ENCODE measurements around the gene CYP26B1. TPM values are rescaled to one million over a fixed set of nuclear protein-coding genes. Genes with fewer than 3 reads are reported as not detected.

The CYP26B1 gene
- total RNA-seq, 1 experiment from 2014 or later: 1.9 TPM

GRCh38 chr2:72141032-72141645 is 6.5 kb downstream of the CYP26B1 start:
- no peak for DNase-seq (ENCODE audit: low read depth)

DNA sequence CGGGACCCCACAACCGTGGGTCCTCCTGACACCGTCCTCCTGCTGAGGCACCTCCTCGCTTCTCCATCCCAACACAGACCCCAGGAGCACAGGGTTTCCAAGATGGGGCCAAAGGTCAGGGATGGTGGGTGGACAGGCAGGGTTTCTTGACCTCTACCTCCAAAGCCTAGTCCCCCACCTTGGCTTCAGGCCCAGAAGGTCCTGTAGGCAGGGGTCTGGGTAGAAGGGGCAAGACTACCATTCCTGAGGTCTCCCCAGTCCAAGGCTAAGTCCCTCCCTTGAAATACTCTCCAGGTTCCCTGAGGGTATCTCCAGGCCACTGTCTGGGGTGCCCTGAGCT is 7.1 kb downstream of the CYP26B1 start:
- DNase-seq (ENCODE audit: low read depth): no peak

GRCh38 chr2:72139874-72140620 is 7.6 kb downstream of the CYP26B1 start:
- no peak for DNase-seq (ENCODE audit: low read depth)

- DNase-seq (ENCODE audit: low read depth): no peak
Measured at GRCh38 chr2:72139471-72139873, 8.2 kb downstream of the CYP26B1 start.

GRCh38 chr2:72138921-72139381 is 8.7 kb downstream of the CYP26B1 start:
- DNase-seq (ENCODE audit: low read depth): no peak

DNA sequence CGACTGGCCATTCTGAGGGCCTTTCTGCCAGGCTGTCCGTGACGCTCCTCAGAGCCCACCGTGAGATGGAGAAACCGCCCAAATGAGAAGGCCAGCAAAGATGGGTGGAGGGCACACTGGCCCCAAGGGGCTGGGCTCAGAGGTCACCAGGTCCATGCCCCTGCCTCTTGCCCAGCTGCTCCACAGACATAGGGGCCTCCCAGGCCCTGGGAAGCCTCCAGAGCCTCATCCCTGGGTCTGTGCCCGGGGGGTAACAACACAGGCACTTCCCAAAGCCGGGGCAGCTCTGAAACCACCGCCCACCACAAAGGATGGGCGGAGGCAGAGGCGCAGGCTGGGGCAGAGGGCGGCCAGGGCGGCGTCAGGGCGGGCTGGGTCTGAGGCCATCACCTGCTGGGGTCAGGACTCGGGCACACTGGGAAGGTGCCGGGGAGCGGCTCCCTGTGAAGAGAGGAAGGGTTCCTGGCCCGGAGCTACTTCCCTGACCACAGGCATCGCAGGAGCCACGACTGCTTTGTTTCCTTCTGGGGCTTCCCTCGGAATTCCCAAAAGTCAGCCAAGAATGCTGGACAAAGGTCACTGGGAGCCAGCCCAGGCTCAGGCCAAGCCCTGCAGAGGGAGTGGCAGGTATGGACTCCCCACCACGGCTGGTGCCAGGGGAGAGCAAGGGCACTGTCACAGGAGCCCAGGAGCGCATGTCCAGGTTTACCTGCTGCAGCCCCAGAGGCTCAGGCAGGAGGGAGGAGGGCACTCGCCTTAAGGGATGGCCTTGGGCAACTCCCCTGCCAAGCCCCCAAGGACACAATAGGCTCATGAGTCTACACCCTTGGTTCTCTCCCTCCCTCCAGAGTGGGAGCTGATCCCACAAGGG is 9.4 kb downstream of the CYP26B1 start:
- DNase-seq (ENCODE audit: low read depth): no peak

- DNase-seq (ENCODE audit: low read depth): peak; percentile 60
Measured at GRCh38 chr2:72137498-72138010, 10.1 kb downstream of the CYP26B1 start.

DNA sequence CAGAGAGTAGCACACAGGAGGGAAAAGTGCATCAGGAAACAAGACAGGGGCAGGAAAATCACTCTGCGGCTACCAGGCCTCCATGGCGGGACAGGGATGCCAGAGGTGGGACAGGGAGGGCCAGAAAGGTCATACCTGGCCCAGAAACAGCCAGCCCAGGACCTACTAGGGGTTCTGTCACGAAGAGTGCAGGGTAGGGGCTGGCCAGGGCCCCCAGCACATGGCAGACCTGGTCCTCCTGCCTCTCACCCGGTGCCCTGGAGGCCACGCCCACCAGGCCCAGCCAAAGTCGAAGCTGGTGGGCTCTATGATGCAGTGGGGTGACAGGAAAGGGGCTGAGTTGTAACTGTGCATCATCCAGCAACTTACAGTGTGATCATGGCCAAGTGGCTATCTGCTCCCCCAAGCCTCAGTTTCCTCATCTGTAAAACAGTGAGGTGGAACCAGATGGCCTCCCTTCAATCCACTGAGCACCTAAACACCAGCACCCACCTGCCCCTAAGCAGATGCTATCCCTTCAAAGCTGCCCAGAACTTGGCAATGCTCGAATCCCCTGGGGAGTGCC is 10.6 kb downstream of the CYP26B1 start:
- DNase-seq (ENCODE audit: low read depth): no peak

GRCh38 chr2:72136331-72136730 is 11.3 kb downstream of the CYP26B1 start:
- no peak for DNase-seq (ENCODE audit: low read depth)

DNA sequence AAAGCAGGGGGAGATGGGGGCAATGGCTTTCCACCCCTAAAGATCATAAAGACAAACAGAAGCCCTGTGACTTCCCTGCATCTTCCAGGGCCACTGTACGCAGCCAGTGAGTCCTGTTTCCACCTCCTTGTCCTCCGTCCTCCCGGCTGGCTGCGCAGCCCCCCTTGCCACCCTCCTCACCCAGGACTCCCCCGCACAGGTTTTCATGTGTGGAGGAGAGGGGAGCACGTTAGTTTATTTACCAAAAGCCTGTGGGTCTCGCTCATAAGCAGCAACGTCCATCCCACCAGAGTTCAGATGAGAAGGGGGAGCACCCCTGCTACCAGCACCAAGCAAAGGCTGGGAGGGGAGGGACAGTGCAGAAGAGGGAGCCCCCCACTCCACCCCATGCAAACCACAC is 11.7 kb downstream of the CYP26B1 start:
- DNase-seq (ENCODE audit: low read depth): no peak

DNA sequence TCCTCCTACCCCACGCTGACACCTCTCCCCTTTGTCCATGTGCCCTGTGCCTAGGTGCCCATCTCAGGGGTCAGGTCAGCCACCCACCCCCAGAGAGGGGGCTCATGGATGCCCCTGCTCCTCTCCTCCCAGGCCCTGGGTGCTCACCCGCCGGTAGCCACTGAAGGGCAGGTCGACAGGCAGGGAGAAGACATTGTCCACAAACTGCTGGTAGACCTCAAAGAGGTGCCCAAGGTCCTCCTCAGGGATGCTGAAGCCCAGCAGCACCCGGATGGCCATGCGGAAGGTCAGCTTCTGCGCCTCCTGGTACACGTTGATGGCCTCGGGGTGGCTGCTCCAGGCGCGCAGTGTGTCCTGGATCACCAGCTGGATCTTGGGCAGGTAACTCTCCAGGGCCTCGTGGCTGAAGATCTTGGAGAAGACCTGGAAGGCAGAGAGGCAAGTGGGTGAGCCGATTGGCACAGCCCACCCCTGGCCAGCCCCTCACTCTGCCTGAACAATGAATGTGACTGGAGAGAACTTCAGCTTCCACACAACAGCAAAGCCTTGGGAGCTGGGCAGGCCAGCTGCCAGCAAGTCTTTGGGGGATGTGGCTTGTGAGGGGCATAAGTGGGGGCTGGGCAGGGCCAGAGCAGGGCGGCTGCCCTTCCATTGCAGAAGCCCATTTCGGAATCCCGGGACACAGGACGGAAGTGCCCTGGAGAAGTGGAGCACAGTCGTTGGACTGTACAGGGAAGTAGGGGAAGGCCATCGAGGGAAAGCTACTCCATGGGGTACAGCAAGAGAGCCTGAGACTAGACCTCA is 12.5 kb downstream of the CYP26B1 start:
- DNase-seq (ENCODE audit: low read depth): no peak

GRCh38 chr2:72134408-72134996 is 13.2 kb downstream of the CYP26B1 start:
- DNase-seq (ENCODE audit: low read depth): no peak

DNA sequence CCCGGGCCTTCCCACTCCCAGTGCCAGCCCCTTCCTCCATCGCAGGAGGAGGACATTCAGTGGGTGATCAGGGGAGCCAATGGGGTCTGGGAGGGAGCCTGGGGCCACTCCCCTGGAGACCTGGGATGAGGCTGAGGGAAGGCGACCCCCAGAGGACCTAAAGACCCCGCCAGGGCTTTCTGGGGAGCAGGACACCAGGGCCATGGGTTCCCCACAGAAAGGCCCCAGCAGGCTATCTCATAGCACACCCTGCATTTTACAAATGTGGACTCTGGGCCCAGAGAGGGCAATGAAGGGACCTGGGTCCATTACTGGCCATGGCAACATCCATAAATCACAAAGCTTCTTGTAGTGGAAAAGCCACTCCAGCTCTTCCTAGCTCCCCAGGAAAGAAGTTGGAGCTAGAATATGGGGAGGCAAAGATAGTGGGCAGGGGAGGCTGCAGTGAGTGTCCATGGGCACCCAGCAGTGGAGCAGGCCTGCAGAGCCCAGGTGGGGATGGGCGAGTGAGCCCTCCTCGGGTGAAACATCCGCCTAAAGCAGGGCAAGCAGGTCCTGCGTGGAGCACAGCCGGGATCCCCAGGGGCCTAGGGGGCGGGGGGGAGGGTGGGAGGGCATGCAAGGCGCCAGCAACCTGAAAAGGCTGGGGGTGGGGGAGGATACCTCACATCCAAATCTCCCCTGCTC is 13.8 kb downstream of the CYP26B1 start:
- DNase-seq (ENCODE audit: low read depth): no peak

- DNase-seq (ENCODE audit: low read depth): no peak
Measured at GRCh38 chr2:72132981-72133720, 14.5 kb downstream of the CYP26B1 start.

- no peak for DNase-seq (ENCODE audit: low read depth)
Measured at GRCh38 chr2:72131916-72132841, 15.5 kb downstream of the CYP26B1 start.

- DNase-seq (ENCODE audit: low read depth): no peak
Measured at GRCh38 chr2:72131371-72131891, 16.2 kb downstream of the CYP26B1 start.

DNA sequence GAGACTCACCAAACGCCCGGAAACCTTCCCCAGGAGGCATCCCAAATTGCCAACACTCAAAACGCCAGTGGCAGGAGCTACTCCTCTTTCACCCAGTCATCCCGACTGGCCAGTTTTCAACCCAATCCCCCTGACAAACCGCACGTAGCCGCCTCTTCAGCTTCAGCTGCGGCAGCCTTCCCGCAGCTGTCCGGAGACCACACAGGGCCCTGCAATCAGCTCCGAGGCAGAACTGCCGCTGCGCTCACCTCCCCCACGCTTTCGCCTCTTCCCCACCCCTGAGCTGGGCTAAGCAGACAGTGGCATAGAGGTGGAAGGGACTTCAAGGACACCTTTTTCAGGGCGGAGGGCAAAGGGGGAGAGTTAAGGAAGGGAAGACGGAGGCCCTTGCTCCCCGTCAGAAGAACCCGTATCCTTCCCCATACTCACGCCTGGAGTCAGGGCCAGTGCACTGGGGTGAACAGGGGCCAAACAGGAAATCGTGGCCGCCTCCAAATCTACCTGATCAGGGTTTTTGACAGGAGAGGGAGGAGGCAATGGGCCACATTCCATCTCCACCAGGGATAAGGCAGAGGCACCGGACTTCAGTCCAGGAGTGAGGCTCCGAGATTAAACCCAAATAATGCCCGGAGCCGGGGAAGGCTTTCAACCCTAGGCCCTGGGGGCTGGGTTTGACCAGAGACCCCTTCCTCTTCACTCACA is 16.9 kb downstream of the CYP26B1 start:
- no peak for DNase-seq (ENCODE audit: low read depth)
